Epidermal melanocyte (primary cell): ENCODE measurements around the gene PRR7.

Experiments used
- DNase-seq: peaks from one replicate; pipeline ENCODE4 v3.0.0; 2011; ENCODE audit warnings: low spot score; ENCODE audit not compliant: insufficient read length

PRR7 gene

DNA sequence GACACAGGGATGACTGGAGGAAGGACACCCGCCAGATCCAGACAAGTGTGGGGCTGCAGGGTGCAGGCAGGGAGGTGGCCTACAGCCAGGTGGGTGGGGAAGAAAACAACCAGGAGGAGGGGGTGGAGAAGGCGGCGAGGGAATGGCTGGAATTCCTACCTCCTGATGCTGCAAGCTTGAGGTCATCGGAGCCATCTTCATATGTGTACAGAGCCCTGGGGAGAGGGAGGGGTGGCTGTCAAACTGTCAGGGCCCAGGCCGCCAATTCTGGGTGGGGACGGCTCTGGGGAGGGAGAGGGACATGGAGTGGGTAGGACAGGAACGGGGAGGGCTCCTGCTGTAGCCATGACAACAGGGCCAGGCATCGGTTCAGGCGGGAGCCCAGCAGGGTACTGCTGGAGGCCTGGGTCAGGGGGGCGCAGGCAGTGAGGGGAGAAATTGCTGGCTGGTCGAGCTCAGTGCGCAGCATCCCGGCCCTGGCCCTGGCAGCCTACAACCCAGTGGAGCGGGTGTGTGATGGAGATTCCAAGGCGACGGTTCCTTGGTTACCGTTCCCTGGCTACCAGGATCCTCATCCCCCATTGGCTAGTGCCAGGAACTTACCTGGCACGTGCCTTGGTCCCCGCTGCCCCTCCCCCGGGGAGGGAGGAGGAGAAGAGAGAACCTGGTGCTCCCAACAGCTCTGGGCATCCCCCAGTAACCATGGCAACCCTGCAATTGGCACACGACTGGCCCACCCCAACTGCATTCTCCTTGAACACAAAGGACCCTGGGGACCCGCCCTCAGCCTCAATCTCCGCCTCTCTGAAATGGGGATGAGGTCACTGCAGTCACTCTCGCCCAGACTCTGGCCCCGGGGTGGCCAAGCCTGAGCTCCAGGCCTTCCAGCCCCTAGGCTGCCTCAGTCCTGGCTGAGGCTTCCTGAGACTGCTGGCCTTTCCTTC, 22.3 kb downstream of the PRR7 start:
- DNase-seq: no peak

DNA sequence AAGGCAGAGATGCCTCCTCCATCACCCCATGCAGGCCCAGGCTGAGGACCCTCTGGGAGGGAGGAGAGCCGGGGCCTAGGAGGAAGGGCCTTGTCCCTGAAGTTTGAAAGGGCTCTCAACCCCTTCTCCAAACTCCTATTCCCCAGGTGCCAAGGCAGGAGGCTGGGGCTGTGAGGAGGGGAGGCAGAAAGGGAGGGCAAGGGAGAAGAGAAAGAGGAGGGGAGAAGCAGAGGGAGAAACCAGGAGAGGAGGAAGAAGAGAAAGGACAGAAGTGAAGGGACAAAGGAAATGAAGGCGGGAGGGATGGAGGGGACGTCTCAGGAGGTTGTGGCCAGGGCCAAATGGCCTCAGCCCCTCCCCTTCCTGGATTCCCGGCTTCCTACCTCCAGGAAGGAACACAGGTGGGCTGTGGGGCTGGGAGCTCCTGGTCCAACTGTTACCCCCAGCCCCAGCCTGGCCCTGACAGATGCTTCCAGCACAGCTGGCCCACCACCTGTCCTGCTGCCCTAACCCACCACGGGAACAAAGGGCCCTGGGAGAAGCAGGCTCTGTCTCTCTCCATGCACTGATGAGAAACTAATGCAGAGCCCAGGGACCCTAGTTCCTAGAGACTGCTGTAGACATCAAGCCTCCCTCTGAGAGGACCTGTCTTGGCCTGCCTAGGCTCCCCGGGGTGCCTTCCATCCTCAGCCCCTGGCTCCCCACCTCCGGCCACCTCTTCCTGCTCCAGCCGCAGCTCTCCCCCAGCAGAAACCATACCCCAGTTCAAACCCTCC, 23.3 kb downstream of the PRR7 start:
- DNase-seq: no peak

- no peak for DNase-seq
These were observed 24.3 kb downstream of the PRR7 start for GRCh38 chr5:177470759-177471536.

GRCh38 chr5:177471610-177472356, 25.2 kb downstream of the PRR7 start:
- no peak for DNase-seq

DNA sequence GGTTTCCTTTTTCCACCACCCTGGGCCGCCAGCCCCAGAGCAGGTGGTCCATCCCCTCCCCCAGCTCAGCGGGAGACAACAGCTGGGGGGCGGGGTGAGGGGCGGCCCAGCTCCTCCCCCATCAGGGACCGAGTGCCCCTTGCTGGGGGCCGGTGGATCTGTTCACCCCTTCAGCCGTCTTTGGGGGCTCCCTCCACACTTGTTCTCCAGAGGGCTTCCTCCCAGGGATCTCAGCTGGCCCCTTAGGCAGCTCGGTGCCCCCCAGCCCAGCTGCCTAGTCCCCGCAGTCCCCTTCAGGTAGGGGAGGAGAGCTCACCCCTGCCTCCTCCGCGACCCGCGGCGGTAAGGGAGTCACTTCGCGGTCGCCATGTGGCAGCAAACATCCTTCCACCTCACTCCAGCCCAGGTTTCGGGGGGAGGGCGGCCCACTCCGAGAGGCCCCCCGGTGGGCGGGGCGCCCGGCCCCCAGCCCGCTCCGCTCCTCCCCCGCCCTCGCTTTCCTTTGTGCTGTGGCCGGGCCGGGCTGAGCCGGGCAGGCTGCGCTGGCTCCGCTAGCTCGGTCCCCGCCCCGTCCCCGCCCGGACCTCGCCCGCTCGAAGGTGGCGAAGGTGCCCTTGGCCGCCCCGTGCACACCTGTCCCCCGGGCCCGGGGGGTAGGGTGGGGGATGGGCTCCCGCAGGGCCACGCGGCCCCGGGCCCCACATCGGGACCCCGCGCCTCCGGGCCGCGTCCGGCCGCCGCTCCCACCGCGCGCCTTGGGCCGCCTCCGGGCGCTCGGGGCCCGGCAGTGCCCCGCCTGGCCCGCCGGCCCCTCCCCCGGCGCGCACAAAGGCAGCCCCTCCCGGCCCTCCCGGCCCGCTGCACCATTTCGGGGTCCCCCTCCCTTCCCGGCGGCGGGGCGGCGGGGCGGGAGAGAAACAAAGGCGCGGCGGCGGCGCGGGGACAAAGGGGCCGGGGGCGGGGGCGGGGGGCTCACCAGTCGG, 26.1 kb downstream of the PRR7 start:
- no peak for DNase-seq

GRCh38 chr5:177473443-177474001, 26.9 kb downstream of the PRR7 start, which contains the start of gene DBN1:
Gene DBN1 (minus strand): TSS chr5:177473634. CDS start chr5:177473521, 113 bp downstream.
- peak; percentile 93 for DNase-seq

DNA sequence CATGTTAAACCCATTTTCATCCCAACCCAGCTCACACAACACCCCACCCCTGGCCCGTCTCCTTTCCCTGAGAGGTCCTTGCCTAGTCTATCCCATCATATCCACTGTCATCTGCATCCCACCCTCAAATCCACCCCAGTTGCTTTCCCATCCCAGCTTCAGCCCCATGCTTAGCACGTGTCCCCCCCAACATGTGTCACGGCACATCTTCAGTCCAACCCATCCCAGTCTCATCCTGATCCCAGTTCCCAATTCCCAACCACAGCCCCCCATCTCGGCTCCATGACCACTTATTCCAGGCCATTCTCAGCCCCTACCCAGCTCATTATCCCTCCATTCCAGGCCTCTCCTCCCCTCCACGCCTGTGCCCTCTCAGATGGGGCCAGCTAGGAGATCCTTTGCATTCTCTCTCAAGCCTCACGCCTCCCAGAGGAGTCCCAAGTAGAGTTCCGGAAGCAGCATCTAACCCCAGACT, 27.4 kb downstream of the PRR7 start:
- no peak for DNase-seq

GRCh38 chr5:177474846-177475562, 28.4 kb downstream of the PRR7 start:
- DNase-seq: no peak

- no peak for DNase-seq
These were observed 29.2 kb downstream of the PRR7 start for GRCh38 chr5:177475563-177476427.

DNA sequence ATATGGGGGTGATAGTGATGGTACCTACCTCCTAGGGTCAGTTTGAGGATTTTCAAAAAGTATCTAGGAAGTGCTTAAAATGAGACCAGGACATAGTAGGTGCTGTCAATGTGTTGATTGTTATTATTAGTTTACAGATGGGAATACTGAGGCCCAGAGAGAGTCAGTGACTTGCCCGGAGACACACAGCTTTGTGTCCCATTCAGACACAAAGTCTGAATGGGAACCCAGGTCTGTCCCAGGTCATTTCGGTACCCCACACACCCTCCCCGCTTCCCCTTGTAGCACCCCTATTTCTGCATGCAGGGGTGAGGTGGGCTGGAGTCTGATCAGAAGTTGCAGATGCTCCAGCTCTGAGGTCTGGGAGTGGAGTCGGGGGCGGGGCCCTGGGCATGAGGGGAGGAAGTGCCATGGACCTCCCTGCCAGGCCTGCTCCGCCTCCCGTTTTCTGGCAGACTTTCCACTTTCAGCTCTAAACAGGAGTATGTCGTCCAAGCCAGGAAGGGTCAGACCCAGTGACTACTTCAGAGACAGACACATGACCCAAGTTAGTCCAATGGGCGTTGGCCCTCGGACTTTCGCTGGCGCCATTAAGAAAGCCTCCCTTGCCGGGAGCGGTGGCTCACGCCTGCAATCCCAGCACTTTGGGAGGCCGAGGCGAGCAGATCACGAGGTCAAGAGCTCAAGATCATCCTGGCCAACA, 30.1 kb downstream of the PRR7 start:
- no peak for DNase-seq

DNA sequence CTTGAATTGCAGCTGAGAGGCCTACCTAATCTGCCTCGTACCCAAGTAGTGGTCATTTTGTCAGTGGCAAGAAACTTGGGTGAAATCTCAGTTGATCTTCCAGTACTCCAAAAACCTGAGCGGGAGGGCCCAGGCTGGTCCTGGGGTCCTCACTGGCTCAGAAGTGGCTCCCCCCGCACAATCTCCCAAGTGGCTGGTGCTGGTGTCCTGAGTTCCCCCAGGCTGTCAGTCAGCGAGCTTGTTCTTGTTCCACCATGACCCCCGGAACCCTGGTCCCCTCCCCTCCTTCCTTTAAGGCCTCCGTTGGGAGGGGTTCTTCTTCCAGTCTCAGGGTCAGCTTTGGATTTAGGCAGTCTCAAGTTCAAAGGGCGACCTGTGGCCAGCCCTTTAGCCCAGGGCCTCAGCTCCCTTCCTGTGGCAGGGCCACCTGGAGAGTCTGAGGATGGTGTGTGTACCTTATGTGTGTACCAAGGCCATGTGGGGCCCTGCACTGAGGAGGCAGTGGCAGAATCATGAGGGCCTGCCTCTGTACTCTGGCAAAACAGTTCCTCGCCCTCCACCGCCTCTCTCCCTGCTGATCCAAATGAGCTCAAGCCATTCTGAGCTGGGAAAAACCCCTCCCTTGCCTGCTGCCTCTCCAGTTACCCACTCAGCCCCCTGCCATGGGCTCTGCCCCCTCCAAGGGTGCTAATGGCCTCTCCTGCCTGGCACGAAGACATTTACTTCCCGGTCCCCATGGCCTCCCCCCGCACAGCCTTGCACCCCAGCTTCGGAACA, 31.3 kb downstream of the PRR7 start:
- DNase-seq: no peak

- no peak for DNase-seq
These were observed 32.4 kb downstream of the PRR7 start for GRCh38 chr5:177478711-177479646.

- no peak for DNase-seq
These were observed 33.2 kb downstream of the PRR7 start for GRCh38 chr5:177479774-177480173.

- no peak for DNase-seq
These were observed 35.8 kb downstream of the PRR7 start for GRCh38 chr5:177482359-177482795.

DNA sequence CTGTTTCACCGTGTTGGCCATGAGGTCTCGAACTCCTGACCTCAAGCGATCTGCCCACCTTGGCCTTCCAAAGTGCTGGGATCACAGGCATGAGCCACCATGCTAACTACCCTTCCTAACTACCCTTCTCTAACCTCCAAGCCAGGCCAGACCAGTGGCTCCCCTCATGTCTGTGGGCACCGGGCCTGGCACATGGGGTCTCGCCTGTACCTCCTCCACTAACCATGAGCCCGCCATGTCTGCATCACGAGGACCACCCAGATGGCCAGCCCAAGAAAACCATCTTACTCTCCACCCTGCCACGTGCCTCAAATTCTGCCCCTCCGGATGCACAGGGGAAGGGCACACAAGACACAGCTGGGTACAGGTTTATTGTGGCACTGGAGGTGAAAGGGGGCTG, 36.4 kb downstream of the PRR7 start:
- no peak for DNase-seq
